GM23338 (cell line): ENCODE data around the gene PLA2G5. TPM values are rescaled to one million over a fixed set of nuclear protein-coding genes. Genes with fewer than 3 reads are reported as not detected.

Source experiments
- ATAC-seq: fragments of 200-7000 bp; cut with Tn5 transposase; 3 replicates; pipeline ENCODE4 v1.9.1; 2020
- DNase-seq: peaks from one replicate; pipeline ENCODE4 v3.0.0-alpha.2; 2015; ENCODE audit warnings: low spot score
- H2AFZ ChIP-seq: fragments of 200-600 bp; sonication (generic); 2 replicates; pipeline ENCODE4 v1.8.0; 2016; ENCODE audit warnings: antibody characterized with exemption, mild to moderate bottlenecking, moderate library complexity
- H3F3A ChIP-seq: fragments of 200-600 bp; sonication (generic); replicated peaks from 2 replicates; pipeline ENCODE4 v1.8.0; 2017; ENCODE audit warnings: antibody characterized with exemption, mixed run types, low read depth
- H3K27ac ChIP-seq: fragments of 200-600 bp; sonication (generic); 2 replicates; pipeline ENCODE4 v1.6.1; 2016; ENCODE audit warnings: low read depth
- H3K27me3 ChIP-seq: fragments of 200-600 bp; sonication (generic); 2 replicates; pipeline ENCODE4 v1.8.0; 2016; ENCODE audit warnings: mild to moderate bottlenecking, mixed run types, moderate library complexity; ENCODE audit not compliant: insufficient read depth
- H3K36me3 ChIP-seq: fragments of 200-600 bp; sonication (generic); 2 replicates; pipeline ENCODE4 v1.8.0; 2016; ENCODE audit warnings: mild to moderate bottlenecking; ENCODE audit not compliant: insufficient read depth
- H3K4me1 ChIP-seq: fragments of 200-600 bp; sonication (generic); 2 replicates; pipeline ENCODE4 v1.8.0; 2016; ENCODE audit warnings: mild to moderate bottlenecking, moderate library complexity; ENCODE audit not compliant: insufficient read depth
- H3K4me2 ChIP-seq: fragments of 200-600 bp; sonication (generic); 2 replicates; pipeline ENCODE4 v1.7.1; 2017; ENCODE audit warnings: mixed run types
- H3K4me3 ChIP-seq: fragments of 200-600 bp; sonication (generic); 2 replicates; pipeline ENCODE4 v1.6.1; 2016; ENCODE audit warnings: mixed run types
- H3K79me2 ChIP-seq: fragments of 200-600 bp; sonication (generic); replicated peaks from 2 replicates; pipeline ENCODE4 v1.8.0; 2017; ENCODE audit warnings: mild to moderate bottlenecking; ENCODE audit not compliant: insufficient read depth
- H3K9me2 ChIP-seq: fragments of 200-600 bp; sonication (generic); 2 replicates; pipeline ENCODE4 v1.8.0; 2017; ENCODE audit not compliant: insufficient read depth
- H4K20me1 ChIP-seq: fragments of 200-600 bp; sonication (generic); replicated peaks from 2 replicates; pipeline ENCODE4 v1.8.0; 2017; ENCODE audit warnings: mild to moderate bottlenecking; ENCODE audit not compliant: insufficient read depth
- H3K27ac Mint-ChIP-seq: 2 replicates; pipeline ENCODE4 v1.8.0; 2020; ENCODE audit warnings: inconsistent platforms, mild to moderate bottlenecking, moderate library complexity, mixed read lengths
- H3K27me3 Mint-ChIP-seq: 3 replicates; pipeline ENCODE4 v1.8.0; 2022; ENCODE audit warnings: low read depth, mild to moderate bottlenecking, moderate library complexity, mixed read lengths, inconsistent platforms; ENCODE audit not compliant: insufficient read depth, poor library complexity
- H3K36me3 Mint-ChIP-seq: 3 replicates; pipeline ENCODE4 v1.8.0; 2021; ENCODE audit warnings: low read depth, mild to moderate bottlenecking, inconsistent platforms, moderate library complexity, mixed read lengths
- H3K4me1 Mint-ChIP-seq: 3 replicates; pipeline ENCODE4 v1.8.0; 2020; ENCODE audit warnings: mild to moderate bottlenecking, inconsistent platforms, mixed read lengths
- H3K4me3 Mint-ChIP-seq: 3 replicates; pipeline ENCODE4 v1.8.0; 2021; ENCODE audit warnings: moderate library complexity, mild to moderate bottlenecking, inconsistent platforms, mixed read lengths
- H3K9me3 Mint-ChIP-seq: 3 replicates; pipeline ENCODE4 v1.8.0; 2020; ENCODE audit warnings: moderate library complexity, mild to moderate bottlenecking, inconsistent platforms, mixed read lengths
- CTCF ChIP-seq, 2 experiments: fragments of 200-600 bp in 1 of 2; sonication (generic) in 1 of 2; conservative IDR thresholded peaks; 2 replicates each; pipeline versions ENCODE4 v1.5.1 to v1.6.1; 2016 to 2017; ENCODE audit warnings: antibody characterized with exemption in 2 of 2, low read depth in 2 of 2, mild to moderate bottlenecking in 2 of 2, moderate library complexity in 1 of 2
- JUNB ChIP-seq: IDR thresholded peaks from one replicate; pipeline ENCODE4 v1.6.1; 2016; ENCODE audit warnings: antibody characterized with exemption; ENCODE audit not compliant: unreplicated experiment
- NANOG ChIP-seq: IDR thresholded peaks from 2 replicates; pipeline ENCODE4 v1.6.1; 2016; ENCODE audit warnings: antibody characterized with exemption, borderline replicate concordance
- POLR2AphosphoS5 ChIP-seq: IDR thresholded peaks from 2 replicates; pipeline ENCODE4 v1.6.1; 2016; ENCODE audit warnings: antibody characterized with exemption, low read depth
- REST ChIP-seq: IDR thresholded peaks from one replicate; pipeline ENCODE4 v1.6.1; 2018; ENCODE audit warnings: antibody characterized with exemption; ENCODE audit not compliant: unreplicated experiment
- ZNF114 ChIP-seq: fragments of 250-450 bp; sonication (Bioruptor Pico); IDR thresholded peaks from 2 replicates; pipeline ENCODE4 v1.5.0; 2020; ENCODE audit warnings: mild to moderate bottlenecking, moderate library complexity
- polyA plus RNA-seq: library from polyadenylated mRNA; unstranded; fragments of >200 nt; fragmentation: Nextera tagmentation; extraction: Ambion mirVana; gene quantifications from 2 replicates; pipeline ENCODE4 v1.2.1, GENCODE V29; 2016
- total RNA-seq: library from RNA; depleted of rRNA; stranded (reverse); fragments of >200 nt; shearing (Covaris generic); gene quantifications from 2 replicates; pipeline ENCODE4 v1.2.3, GENCODE V29; 2014
- TF ChIP-seq, protein P1 (sequence below): IDR thresholded peaks from 2 replicates; pipeline ENCODE4 v1.6.1; 2016; ENCODE audit warnings: antibody characterized with exemption
- TF ChIP-seq, protein P2 (sequence below): fragments of 250-450 bp; sonication (Bioruptor Pico); IDR thresholded peaks from 2 replicates; pipeline ENCODE4 v1.5.0; 2020; ENCODE audit warnings: mild to moderate bottlenecking, moderate library complexity

PLA2G5 gene
- total and polyA plus RNA-seq, 2 experiments from 2014 or later: not detected

GRCh38 chr1:20078711-20079110 lies 8.7 kb downstream of the PLA2G5 start:
- Histone ChIP-seq H3F3A (no peaks in the 10 kb centered on the region), H4K20me1 (no peaks in the 10 kb centered on the region), H2AFZ (no peak overlapping the region), H3K27ac (no peak overlapping the region), H3K36me3 (no peaks in the 10 kb centered on the region), H3K4me3 (no peak overlapping the region), H3K79me2 (no peaks in the 10 kb centered on the region), H3K4me1 (no peaks in the 10 kb centered on the region), H3K9me2 (no peaks in the 10 kb centered on the region), H3K4me2 (no peak overlapping the region), H3K27me3 (no peaks in the 10 kb centered on the region)
- H3K4me1 Mint-ChIP-seq: peaks cover 8% of the 10 kb centered on the region; the same call in 2 of the 3 replicates
- no peaks in the 10 kb centered on the region; the same call in 2 of the 3 replicates for H3K36me3 Mint-ChIP-seq
- peaks cover 6% of the 10 kb centered on the region for H3K27me3 Mint-ChIP-seq
- ATAC-seq: no peak
- no peaks in the 10 kb centered on the region; the same call in 2 of the 3 replicates for H3K9me3 Mint-ChIP-seq
- H3K27ac Mint-ChIP-seq: no peak overlapping the region
- no peak for DNase-seq
- TF ChIP-seq NANOG (no peak), ZNF114 (CRISPR knock-in tag) (no peak), POLR2AphosphoS5 (no peak), REST (no peak), JUNB (no peak), CTCF (conservative IDR thresholded peaks at IDR 0.05; ENCODE audit: low read depth in 2 of 2) (no peak)
- TF ChIP-seq, protein P1, sequence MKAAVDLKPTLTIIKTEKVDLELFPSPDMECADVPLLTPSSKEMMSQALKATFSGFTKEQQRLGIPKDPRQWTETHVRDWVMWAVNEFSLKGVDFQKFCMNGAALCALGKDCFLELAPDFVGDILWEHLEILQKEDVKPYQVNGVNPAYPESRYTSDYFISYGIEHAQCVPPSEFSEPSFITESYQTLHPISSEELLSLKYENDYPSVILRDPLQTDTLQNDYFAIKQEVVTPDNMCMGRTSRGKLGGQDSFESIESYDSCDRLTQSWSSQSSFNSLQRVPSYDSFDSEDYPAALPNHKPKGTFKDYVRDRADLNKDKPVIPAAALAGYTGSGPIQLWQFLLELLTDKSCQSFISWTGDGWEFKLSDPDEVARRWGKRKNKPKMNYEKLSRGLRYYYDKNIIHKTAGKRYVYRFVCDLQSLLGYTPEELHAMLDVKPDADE: no peak
- TF ChIP-seq, protein P2, sequence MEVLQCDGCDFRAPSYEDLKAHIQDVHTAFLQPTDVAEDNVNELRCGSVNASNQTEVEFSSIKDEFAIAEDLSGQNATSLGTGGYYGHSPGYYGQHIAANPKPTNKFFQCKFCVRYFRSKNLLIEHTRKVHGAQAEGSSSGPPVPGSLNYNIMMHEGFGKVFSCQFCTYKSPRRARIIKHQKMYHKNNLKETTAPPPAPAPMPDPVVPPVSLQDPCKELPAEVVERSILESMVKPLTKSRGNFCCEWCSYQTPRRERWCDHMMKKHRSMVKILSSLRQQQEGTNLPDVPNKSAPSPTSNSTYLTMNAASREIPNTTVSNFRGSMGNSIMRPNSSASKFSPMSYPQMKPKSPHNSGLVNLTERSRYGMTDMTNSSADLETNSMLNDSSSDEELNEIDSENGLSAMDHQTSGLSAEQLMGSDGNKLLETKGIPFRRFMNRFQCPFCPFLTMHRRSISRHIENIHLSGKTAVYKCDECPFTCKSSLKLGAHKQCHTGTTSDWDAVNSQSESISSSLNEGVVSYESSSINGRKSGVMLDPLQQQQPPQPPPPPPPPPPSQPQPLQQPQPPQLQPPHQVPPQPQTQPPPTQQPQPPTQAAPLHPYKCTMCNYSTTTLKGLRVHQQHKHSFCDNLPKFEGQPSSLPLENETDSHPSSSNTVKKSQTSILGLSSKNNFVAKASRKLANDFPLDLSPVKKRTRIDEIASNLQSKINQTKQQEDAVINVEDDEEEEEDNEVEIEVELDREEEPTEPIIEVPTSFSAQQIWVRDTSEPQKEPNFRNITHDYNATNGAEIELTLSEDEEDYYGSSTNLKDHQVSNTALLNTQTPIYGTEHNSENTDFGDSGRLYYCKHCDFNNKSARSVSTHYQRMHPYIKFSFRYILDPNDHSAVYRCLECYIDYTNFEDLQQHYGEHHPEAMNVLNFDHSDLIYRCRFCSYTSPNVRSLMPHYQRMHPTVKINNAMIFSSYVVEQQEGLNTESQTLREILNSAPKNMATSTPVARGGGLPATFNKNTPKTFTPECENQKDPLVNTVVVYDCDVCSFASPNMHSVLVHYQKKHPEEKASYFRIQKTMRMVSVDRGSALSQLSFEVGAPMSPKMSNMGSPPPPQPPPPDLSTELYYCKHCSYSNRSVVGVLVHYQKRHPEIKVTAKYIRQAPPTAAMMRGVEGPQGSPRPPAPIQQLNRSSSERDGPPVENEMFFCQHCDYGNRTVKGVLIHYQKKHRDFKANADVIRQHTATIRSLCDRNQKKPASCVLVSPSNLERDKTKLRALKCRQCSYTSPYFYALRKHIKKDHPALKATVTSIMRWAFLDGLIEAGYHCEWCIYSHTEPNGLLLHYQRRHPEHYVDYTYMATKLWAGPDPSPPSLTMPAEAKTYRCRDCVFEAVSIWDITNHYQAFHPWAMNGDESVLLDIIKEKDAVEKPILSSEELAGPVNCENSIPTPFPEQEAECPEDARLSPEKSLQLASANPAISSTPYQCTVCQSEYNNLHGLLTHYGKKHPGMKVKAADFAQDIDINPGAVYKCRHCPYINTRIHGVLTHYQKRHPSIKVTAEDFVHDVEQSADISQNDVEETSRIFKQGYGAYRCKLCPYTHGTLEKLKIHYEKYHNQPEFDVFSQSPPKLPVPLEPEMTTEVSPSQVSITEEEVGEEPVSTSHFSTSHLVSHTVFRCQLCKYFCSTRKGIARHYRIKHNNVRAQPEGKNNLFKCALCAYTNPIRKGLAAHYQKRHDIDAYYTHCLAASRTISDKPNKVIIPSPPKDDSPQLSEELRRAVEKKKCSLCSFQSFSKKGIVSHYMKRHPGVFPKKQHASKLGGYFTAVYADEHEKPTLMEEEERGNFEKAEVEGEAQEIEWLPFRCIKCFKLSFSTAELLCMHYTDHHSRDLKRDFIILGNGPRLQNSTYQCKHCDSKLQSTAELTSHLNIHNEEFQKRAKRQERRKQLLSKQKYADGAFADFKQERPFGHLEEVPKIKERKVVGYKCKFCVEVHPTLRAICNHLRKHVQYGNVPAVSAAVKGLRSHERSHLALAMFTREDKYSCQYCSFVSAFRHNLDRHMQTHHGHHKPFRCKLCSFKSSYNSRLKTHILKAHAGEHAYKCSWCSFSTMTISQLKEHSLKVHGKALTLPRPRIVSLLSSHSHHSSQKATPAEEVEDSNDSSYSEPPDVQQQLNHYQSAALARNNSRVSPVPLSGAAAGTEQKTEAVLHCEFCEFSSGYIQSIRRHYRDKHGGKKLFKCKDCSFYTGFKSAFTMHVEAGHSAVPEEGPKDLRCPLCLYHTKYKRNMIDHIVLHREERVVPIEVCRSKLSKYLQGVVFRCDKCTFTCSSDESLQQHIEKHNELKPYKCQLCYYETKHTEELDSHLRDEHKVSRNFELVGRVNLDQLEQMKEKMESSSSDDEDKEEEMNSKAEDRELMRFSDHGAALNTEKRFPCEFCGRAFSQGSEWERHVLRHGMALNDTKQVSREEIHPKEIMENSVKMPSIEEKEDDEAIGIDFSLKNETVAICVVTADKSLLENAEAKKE: no peak
- no peak overlapping the region for H3K4me3 Mint-ChIP-seq
